ENCODE measurements around the gene UBTF.
A peak's percentile ranks its signal among the peaks of the same experiment; 100 is the strongest.

The UBTF gene

DNA sequence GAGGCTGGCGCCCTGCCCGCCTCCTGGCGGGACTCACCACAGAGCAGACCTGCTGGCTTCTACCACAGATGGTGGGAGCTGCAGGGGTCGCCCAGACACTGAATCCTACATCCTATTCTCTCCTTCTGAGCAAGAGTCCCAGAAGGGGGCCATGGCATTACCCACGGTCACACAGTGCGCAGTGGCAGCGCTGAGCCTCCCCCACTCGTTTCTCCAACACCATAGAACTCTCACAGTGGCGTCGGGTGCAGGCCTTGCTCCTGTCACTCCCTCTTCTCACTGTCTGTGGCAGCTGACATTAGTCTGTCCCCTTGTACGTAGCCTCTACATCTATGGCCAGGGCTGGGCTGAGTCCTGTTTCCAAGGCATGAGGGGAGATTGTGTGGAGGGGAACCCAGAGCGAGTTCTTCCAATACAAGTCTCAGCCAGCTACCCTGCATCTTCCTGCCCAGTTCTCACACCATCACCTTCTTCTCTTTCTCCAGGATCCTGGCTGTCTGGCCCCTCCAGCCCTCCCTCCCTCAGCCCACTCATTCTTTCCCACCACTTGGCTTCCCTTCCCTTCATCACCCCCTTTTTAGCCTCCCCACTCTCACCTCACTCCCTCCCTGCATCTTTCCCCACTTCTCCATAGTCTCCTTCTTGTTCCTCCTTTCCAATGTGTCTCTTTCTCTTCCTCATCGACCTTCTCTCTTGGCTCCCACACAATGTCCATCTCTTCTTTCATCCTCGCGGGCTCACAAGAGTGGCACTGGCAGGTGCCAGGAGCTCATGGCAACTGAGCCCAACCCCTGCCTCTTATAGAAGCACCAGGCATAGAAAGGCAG lies 5.9 kb downstream of the UBTF start:
- DNase-seq: no peak

DNA sequence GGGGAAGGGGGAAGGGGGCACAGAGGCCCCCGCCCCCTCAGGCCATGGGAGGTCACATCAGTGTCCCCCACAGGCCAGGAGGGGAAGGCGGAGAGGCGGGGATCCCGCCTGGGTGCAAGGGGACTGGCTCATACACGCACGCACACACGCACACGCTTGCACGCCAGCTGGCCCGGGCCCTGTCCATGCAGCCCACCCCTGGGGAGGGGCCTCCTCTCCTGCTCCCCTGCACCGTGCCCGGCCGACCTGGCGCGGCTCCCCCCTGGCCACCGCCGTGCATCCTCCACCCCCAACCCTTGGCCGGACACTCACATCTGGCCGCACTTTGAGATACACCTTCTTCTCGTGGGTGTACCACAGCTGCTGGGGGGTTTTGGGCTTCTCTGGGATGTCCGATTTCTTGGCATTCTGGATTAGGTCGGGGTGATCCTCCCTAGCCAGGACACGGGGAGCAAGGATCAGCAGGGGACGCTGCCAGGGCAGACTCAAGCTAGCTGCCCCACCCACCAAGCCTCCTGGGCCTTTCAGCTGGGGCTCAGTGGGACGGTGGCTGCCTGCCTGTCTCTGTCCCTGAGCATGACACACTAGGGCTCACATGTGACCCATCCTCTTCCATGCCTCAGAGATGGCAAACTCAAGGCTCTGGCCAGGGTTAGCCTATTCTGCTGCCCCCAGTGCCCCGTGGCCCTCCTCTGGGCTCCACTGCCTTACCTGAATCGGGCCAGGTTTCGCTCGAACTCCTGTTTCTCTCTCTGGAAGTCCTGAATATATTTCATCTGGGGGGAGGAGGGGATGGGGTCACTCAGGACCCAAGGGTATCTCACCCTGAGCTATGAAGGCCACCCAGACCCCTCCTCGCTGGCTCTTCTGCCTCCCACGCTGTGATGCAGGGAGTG lies 6.7 kb downstream of the UBTF start:
- DNase-seq: no peak

DNA sequence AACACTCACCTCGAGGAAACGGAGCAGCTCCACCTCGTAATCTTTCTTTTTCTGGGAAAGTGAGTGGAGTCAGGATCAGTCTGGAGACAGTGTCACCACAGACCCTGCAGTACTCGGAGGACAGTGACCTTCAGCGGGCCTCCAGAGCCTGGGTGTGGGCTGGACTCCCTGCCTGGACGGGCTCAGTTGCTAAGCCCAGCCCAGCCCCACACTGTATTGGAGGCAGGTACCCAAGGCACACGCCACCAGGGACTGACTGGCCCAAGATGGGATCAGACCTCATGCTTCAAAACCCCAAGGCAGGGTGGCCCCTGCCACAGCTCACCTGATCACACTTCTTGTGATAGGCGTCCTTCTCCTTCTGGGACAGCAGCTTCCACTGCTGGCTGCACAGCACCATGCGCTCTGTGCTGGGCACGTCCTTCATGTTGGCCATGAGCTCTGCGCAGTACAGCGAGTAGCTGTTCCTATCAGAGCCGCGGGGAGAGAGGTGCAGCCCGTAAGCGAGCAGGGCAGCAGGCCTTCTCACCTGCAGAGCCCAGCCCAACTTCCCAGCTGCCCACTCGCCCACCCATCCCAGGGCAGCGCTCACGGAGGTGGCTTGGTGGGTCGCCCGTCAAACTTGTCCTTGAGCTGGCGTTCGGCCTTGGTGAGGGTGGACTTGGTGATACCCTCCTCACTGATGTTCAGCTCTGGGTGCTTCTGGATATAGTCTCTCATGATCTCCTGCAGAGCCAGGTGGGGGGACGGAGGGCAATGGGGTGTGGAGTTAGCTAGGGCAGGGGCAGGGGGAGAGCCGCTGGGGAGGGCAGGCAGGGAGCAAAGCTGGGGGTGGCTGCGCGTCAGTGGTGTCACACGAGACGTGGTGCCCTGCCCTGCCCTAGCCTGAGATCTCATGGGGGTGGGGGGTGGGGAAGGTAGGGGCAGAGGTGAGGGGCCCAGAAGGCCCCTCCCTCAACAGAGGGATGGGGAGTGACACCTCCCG lies 7.9 kb downstream of the UBTF start:
- DNase-seq: no peak

DNA sequence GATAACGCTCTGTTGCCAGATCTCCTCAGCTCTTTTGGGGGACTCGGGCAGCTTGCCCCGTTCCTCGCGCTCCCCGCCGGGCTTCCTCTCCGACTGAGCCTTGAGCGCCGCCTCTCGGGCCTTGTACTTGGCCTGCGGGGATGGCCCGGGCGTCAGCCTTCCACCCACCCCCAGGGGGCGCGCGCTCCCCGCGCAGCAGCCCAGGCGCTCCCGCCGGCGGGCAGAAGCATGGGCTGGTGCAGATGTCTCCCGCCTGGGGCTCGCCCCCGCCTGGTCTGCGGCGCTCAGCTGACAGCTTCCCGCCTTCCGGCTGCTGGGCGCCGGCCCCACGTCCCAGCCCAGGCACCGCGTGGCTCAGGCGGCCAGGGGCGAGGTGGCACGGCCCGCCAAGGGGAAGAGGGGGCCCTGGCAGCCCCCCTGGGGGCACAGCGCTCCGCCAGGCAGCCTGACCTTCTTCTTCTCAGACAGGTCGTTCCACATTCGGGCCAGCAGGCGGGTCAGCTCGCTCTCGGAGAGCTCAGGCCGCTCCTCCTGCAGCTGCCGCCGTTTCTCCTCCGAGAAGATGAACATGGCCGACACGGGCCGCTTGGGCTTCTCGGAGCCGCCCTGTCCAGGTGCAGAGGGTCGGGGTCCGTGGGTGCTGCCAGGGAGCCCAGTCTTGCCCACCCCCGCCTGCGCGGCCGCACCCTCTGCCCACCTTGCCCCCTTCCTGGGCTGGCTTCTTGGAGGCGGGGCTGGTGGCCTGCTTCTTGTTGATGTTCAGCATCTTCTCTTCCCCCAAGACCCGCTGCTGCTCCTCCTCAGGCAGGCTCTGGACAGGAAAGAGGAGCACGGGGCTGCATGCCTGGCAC lies 8.9 kb downstream of the UBTF start:
- DNase-seq: peak; percentile 82 to 93 (median 87)

DNA sequence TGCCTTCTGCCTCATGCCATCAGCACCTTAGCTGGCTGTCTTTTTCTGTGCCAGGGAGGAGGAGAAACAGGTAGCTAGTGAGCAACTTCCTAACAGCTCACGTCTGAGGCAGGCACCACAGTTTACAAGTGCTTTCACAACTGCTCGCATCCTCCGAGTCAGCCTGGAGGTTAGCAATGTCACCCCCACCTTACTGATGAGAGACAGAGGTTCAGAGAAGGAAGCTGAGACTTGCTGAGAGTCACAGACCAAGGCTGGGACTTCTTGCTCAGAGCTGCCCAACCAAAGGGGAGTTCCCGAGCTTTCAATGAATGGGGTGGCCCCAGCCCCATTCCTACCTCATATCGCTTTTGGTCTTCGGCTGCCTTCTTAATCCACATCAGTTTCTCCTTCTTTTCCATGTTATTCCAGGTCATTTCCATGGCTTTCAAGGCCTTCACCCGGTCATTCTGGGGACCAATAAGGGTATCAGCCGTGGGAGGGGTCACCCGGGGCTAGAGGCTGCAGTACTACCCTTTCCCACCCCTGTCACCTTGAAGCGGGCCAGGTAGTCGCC lies 9.6 kb downstream of the UBTF start:
- DNase-seq: peak in 1 of 5 donors; percentile 50

DNA sequence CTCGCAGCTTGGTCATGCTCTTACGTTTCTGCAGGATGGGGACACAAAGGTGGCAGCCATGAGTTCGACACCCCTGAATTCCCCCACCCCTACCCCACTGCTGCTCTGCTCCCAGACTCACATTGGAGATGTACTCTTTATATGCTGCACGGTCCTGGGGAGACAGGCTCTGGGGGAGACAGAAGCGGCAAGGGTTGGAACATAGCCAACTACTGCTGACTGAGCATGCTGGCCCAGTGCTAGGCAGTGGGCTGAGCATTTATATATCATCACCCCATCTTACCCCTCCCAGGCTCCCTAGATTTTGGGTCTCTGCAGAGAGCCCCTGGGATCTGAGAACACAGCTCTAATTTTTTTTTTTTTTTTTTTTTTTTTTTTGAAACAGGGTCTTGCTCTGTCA lies 11.7 kb downstream of the UBTF start:
- DNase-seq: no peak

DNA sequence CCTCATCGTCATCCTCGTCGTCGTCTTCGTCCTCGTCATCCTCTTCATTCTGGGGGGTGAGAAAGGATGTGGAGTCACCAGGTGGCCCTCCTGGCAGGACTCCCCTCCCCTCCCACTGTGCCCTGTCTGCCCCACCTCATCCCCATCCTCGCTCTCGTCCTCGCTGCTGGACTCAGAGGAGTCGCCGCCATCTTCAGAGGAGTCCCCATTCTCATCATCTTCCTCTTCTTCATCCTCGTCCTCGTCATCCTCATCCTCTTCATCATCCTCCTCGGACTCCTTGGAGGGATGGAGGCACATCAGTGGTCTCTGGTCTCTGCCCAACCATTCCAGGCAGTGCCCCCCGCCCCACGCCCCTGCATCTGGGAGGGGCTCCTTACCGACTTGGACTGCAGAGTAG lies 12.2 kb downstream of the UBTF start:
- DNase-seq: no peak

DNA sequence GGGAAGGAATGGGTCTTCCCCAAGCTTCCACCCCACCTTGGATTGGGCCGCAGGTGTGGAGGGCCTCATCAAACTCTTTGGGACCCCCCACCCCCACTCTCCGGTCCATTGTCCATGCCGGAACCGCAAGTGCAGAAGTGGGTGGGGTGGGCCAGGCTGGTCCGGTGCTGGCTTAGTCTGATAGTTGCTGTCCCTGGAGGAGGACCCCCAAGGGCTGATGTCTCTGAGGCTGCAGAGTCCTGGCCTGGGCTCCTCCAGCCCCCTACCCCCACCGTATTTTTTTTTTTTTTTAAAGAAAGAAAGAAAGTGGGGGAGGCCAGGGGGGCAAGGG lies 12.7 kb downstream of the UBTF start:
- DNase-seq: no peak

DNA sequence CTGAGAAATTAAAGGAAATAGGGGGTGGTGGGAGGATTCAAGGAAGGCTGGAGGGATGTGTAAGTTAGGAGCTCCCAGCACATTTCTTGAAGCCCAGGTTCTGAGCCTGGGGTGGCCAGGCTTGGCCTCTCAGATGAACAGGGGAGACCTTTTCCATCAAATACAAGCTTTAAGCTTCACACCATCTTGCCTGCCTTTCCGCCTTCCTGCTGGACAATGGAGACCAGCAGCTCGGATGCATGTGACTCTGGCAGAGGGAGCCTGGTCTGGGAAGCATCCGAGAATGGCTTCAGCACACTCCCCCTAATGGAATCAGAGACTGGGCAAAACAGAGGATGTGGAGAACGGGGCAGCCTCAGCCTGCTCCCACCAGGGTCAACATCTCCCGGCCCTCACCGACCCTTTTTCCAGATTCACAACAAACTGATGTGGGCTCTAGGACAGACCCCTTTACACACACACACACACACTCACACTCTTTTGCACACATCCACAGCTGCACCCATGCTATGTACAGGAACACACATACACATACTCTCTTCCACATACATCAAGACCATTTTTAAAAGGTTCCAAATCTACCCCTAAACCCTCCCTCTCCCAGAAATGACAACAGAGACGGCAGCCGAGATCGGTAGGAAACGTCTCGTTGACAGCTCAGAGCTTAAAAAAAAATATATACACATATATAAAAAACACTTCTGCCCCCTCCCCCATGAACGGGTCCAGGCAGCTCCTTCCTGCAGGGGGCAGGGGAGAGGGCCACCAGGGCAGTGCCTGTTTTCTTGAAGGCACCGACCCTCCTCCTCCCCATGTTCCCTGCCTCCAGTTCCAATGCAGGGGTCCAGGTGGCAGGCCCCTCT lies 13.3 kb downstream of the UBTF start:
- DNase-seq: no peak

DNA sequence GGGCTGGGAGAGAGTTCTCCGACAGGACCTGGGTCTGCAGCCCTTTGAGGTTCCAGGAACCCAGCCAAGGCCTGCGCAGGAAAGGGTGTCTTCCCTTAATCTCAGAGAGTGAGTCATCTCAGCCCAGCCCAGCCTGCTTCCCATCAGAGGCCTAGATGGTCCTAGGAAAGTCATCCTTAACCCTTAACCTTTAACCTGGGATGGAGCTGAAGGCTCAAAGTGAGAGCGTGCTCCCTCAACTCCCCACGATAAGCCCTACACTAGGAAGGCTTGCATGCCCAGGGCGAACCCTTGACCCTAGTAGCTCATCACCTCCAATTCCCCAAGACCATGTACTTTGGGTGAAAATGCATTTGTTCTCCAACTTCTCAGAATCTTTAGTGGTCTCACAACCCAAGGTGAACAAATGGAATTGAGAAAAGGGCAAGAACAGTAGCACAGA lies 15.0 kb downstream of the UBTF start:
- no peak for DNase-seq

DNA sequence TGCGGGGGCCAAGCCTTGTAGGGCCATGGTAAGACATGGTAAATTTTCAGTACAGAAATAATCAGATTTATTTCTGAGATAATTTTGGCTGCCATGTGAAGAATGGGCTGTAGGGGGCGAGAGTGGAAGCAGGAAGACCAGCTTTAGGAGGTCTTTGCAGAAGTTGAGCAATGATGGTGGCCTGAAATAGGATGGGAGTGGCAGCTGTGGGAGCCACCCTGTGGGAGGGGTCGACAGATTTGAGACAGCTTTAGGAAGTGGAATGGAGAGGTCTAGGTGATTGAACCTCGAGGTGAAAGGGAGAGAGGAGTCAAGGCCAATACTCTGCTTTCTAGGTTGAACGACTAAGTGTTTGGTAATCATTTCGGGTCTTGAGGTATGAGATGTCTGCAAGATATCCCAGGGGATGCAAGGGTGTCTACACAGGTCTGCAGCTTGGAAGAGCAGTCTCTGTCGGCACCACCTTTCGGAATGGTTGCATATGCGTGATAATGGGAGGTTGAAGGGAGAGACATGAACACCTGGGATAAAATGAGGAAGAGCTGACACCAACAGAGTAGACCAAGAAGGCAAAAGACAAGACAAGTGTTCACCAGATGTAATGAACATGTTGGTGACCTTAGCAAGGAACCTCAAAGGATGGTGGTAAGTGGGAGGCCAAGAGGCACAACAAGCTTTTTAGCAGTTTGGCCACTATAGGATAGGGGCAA lies 15.6 kb downstream of the UBTF start:
- peak in 3 of 5 donors; percentile 10 to 66 (median 38) for DNase-seq

DNA sequence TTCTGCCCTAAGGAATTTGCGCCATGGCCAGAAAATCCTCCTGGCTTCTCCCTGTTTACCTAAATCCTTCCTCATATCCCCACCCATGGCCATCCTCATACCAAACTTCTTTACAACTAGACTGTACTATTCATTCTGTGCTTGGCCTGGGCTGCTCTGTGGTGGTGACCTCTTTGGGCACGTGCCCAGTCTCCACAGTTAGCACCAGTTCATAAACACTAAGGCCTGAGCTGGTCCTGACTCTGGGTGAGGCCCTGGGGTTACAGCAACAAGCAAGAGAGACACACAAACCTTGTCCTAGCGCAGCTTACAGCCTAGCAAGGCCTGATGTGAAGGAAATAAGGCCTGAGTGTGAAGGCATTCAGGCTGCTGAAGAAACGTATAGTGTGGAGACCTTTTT lies 16.7 kb downstream of the UBTF start:
- DNase-seq: no peak

DNA sequence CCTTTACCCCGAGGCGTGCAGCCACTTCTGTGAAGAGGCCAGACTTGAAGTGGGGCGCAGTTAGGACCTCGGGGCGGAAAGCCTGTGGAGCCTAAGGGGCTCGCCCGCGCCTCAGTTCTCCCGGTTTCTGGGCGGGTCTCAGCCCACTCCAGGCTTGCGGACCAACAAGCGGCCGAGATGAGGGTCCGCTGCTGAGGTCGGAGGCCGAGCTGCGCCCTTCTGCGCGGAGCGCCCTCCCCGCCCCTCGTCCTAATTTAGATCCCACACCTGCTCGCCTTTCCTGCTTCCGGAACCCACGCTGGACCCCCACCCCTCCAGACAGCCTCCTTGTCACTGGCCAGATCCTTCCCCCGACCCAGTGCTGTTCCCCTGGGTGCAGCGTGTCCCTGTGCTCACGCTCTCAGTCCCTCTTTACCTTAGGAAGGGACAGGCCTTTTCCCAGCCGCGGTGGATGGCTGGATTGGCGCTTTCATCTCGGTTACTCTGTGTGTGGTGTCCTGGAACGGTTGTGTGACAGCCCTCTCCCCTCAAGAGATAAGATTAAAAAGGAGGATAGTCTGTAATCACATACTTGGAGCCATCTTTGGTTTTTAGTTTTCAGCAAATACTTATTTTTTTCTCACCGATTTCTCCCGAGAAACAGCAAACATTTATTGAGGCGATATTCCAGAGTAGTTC lies 18.9 kb downstream of the UBTF start:
- no peak for DNase-seq

DNA sequence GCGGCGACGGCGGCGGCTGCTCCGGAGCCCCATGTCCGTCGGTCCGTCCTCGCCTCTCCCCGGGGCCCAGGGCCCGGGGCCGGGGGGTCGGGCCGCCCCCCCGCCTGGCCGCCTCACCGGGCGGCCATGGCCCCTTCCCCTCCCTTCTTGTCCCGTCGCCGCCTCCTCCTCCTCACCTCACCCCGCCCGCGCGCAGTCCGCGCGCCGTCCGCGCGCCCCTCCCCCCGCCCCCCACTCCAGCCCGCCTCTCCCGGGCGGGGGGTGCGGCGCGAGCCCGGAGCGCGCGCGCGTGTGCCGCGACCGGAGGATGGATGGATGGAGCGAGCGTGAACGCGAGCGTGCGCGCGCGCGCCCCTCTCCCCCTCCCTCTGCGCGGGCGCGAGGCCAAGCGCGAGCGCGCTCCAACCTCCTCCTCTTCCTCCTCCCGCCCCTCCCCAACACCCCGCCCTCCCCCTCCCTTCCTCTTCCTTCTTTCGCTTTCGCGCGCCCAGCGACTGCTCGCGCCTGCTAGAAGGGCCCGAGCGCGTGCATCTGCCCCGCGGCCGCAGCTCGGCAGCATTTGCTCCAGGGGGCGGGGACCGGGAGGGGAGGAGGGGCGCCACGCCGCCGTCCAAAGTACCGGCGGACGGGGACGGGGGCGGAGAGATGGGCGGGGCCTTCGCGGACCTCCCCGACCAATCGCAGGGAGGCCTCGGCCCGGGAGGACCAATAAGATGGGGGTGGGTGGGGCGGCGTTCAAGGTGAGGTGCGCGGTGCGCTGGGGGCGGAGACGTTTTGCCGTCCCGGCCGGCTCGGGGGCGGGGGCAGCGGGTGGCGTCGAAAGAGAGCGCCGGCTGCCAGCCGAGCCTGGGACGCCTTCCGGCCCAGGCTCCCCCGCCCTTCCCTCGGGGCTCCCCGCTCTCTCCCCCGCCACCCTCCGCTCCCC lies 19.7 kb downstream of the UBTF start, which contains the start of gene ATXN7L3:
TSS of gene ATXN7L3 (minus strand) at position 332 of the 925 bp plus-strand sequence. CDS start 1,814 bp downstream, outside the sequence.
- peak; percentile 100 for DNase-seq

DNA sequence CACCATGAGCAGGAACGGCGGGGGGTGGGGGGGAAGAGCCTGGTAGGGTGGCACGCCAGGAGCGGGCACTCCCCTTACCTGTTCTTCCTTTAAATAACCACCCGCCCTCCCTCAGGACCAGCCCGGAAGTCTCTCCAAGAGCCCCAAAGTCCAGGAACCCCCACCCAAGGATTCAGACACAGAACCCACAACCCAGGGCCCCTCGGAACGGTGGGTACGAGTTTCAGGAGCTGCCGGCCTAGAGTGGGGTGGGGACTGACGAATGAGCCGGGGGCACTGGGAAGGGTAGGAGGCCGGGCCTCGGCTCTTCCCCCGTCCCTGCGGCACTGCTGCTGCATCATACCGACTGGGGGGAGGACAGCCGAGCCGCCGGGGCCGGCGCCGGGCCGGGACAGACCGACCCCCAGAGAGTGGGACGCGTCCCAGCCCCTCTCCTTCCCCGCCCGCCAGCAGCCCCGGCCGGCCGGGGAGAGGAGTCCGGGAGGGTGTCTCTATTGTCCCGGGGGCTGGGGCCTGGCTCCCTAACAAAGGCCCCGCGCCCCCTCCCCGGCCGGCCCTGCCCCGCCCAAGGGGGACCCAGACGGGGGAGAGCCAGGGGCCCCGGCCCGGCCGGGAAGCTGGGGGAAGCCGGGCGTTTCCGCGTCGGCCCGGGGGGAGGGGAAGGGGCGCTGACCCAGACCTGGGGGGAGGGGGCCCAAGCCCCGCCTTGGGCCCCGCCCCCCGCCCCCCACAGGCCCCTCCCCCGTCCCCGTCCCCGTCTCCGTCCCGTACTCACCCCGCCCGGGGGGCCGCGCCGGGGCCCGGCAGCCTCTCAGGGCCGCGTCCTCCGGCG lies 20.5 kb downstream of the UBTF start:
- peak; percentile 26 to 62 (median 50) for DNase-seq

DNA sequence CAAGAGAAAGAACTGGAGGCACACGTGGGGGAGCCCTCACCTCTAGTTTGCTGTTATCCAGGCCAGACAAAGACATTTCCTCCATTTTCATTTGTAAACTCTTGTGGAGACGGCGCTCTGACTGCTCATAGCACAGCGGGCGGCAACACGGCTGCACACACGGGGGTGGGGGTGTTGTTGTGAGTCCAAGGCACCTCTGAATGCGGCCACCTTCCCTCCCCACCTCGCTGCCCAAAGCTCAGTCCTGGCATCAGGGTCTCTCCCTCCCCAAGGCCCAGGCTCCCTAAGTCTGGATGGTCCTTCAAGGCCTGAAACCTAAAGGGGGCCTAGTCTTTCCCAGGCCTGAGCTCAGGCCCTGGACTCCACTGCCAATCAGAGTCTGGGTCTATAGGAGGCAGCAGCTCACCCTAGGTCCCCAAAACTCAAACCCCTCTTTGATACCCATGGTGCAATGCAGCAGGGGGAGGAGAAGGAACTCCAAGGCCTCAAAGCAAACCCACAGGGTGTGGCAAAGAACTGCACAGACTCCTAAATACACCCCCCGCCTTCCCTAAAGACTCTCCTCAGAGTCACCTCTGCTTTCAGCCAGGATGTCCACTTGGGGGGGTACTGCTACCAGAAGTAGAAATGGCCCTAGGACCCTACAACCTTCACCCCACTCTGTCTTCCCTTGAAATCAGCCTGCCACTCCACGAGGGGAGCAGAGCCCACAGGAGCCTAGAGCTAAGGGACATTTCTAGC lies 21.3 kb downstream of the UBTF start:
- DNase-seq: peak in 3 of 5 donors; percentile 31 to 76 (median 45)
